SU-DHL-6 (cell line): ENCODE measurements around the gene GRN.

Experiments
- H2AFZ ChIP-seq: fragments of 200-600 bp; sonication (generic); 2 replicates; pipeline ENCODE4 v1.6.1; 2014; ENCODE audit warnings: low read depth, mild to moderate bottlenecking, moderate library complexity, mixed read lengths, antibody characterized with exemption, low read length; ENCODE audit not compliant: severe bottlenecking
- H3F3A ChIP-seq: fragments of 200-600 bp; shearing (Covaris generic); 2 replicates; pipeline ENCODE4 v1.6.0; 2016; ENCODE audit warnings: antibody characterized with exemption, mild to moderate bottlenecking; ENCODE audit not compliant: insufficient read depth
- H3K27ac ChIP-seq: fragments of 200-600 bp; sonication (generic); 2 replicates; pipeline ENCODE4 v1.5.1; 2016; ENCODE audit warnings: low read depth, mild to moderate bottlenecking, low read length, moderate library complexity, mixed read lengths
- H3K27me3 ChIP-seq: fragments of 200-600 bp; sonication (generic), shearing (Covaris generic); 2 replicates; pipeline ENCODE4 v1.6.0; 2014; ENCODE audit warnings: mild to moderate bottlenecking, low read length
- H3K36me3 ChIP-seq: fragments of 200-600 bp; sonication (generic); 2 replicates; pipeline ENCODE4 v1.6.1; 2014; ENCODE audit warnings: mild to moderate bottlenecking, low read length, mixed read lengths
- H3K4me2 ChIP-seq: fragments of 300-600, 200-600 bp; shearing (Covaris generic), sonication (generic); 2 replicates; pipeline ENCODE4 v1.6.0; 2014; ENCODE audit warnings: low read length, low read depth, mild to moderate bottlenecking; ENCODE audit not compliant: poor library complexity, severe bottlenecking
- H3K4me3 ChIP-seq: fragments of 200-600 bp; sonication (generic); 2 replicates; pipeline ENCODE4 v1.5.1; 2014; ENCODE audit warnings: antibody characterized with exemption, low read length, mild to moderate bottlenecking, mixed read lengths; ENCODE audit not compliant: insufficient read depth, poor library complexity, severe bottlenecking
- H3K79me2 ChIP-seq: fragments of 200-600 bp; sonication (generic); 2 replicates; pipeline ENCODE4 v1.6.1; 2014; ENCODE audit warnings: mild to moderate bottlenecking, low read length, moderate library complexity; ENCODE audit not compliant: insufficient read depth
- H3K9ac ChIP-seq: fragments of 200-600 bp; sonication (generic); 2 replicates; pipeline ENCODE4 v1.7.0; 2014; ENCODE audit warnings: mild to moderate bottlenecking, low read length
- H3K9me2 ChIP-seq: fragments of 200-600 bp; sonication (generic); replicated peaks from 2 replicates; pipeline ENCODE4 v1.6.1; 2014; ENCODE audit warnings: low read length; ENCODE audit not compliant: insufficient read depth
- H3K9me3 ChIP-seq: fragments of 200-600 bp; sonication (generic); 2 replicates; pipeline ENCODE4 v1.6.1; 2014; ENCODE audit warnings: low read length, mixed read lengths; ENCODE audit not compliant: insufficient read depth
- H4K20me1 ChIP-seq: fragments of 200-600 bp; sonication (generic); 2 replicates; pipeline ENCODE4 v1.6.1; 2014; ENCODE audit warnings: low read depth, mild to moderate bottlenecking, antibody characterized with exemption, low read length, moderate library complexity, mixed read lengths
- CTCF ChIP-seq: fragments of 200-600 bp; sonication (generic); IDR thresholded peaks from one replicate; pipeline ENCODE4 v1.5.1; 2017; ENCODE audit warnings: antibody characterized with exemption, mild to moderate bottlenecking, low read length, moderate library complexity; ENCODE audit not compliant: insufficient read depth, poor library complexity, severe bottlenecking
- EZH2phosphoT487 ChIP-seq: fragments of 200-600 bp; sonication (generic), shearing (Covaris generic); conservative IDR thresholded peaks from 2 replicates; pipeline ENCODE4 v1.6.1; 2018; ENCODE audit warnings: mild to moderate bottlenecking, antibody characterized with exemption, low read length, moderate library complexity, mixed read lengths

GRN gene

GRCh38 chr17:44355642-44356099, 10.6 kb downstream of the GRN start:
- Histone ChIP-seq H3K36me3 (no peaks in the 10 kb centered on the region), H4K20me1 (no peaks in the 10 kb centered on the region), H3K27me3 (no peaks in the 10 kb centered on the region), H3F3A (peaks cover 6% of the 10 kb centered on the region; the same call in 1 of the 2 replicates), H3K4me2 (no peak overlapping the region), H3K27ac (no peak overlapping the region), H3K9ac (no peak overlapping the region), H3K4me3 (no peak overlapping the region), H3K79me2 (no peaks in the 10 kb centered on the region; the same call in 1 of the 2 replicates), H3K9me3 (no peaks in the 10 kb centered on the region), H2AFZ (no peak overlapping the region), H3K9me2 (no peaks in the 10 kb centered on the region)
- TF ChIP-seq CTCF (no peak), EZH2phosphoT487 (no peak)

- no peak overlapping the region for H3K4me3 ChIP-seq
- H3K4me2 ChIP-seq, result no peak overlapping the region
- no peak overlapping the region for H3K9ac ChIP-seq
- no peaks in the 10 kb centered on the region for H3K9me3 ChIP-seq
- H3K79me2 ChIP-seq, result no peaks in the 10 kb centered on the region; the same call in 1 of the 2 replicates
- H3K27me3 ChIP-seq, result no peaks in the 10 kb centered on the region
- no peaks in the 10 kb centered on the region for H4K20me1 ChIP-seq
- no peaks in the 10 kb centered on the region for H3K9me2 ChIP-seq
- peaks cover 6% of the 10 kb centered on the region; the same call in 1 of the 2 replicates for H3F3A ChIP-seq
- no peak overlapping the region for H2AFZ ChIP-seq
- H3K27ac ChIP-seq, result no peak overlapping the region
- TF ChIP-seq EZH2phosphoT487 (no peak), CTCF (no peak)
- no peaks in the 10 kb centered on the region for H3K36me3 ChIP-seq
Observed at GRCh38 chr17:44356241-44356640, 11.1 kb downstream of the GRN start.

GRCh38 chr17:44358066-44358465, 13.0 kb downstream of the GRN start:
- no peaks in the 10 kb centered on the region for H3K36me3 ChIP-seq
- H3K79me2 ChIP-seq, result no peaks in the 10 kb centered on the region; the same call in 1 of the 2 replicates
- peaks cover 3% of the 10 kb centered on the region; the same call in 1 of the 2 replicates for H3F3A ChIP-seq
- no peak overlapping the region for H3K27ac ChIP-seq
- no peak overlapping the region for H3K9ac ChIP-seq
- no peak overlapping the region for H2AFZ ChIP-seq
- no peaks in the 10 kb centered on the region for H4K20me1 ChIP-seq
- no peak overlapping the region for H3K4me3 ChIP-seq
- no peaks in the 10 kb centered on the region for H3K9me3 ChIP-seq
- TF ChIP-seq CTCF (no peak), EZH2phosphoT487 (no peak)
- no peaks in the 10 kb centered on the region for H3K27me3 ChIP-seq
- H3K4me2 ChIP-seq, result no peak overlapping the region
- no peaks in the 10 kb centered on the region for H3K9me2 ChIP-seq

- Histone ChIP-seq H3K9ac (no peak overlapping the region), H3K79me2 (no peaks in the 10 kb centered on the region), H4K20me1 (no peaks in the 10 kb centered on the region), H3K27ac (no peak overlapping the region), H3F3A (no peaks in the 10 kb centered on the region), H3K9me2 (no peaks in the 10 kb centered on the region), H3K36me3 (no peaks in the 10 kb centered on the region), H3K4me3 (no peak overlapping the region), H3K4me2 (no peak overlapping the region), H2AFZ (no peak overlapping the region), H3K9me3 (no peaks in the 10 kb centered on the region), H3K27me3 (no peaks in the 10 kb centered on the region)
- TF ChIP-seq EZH2phosphoT487 (no peak), CTCF (no peak)
Observed at GRCh38 chr17:44359006-44359405, 13.9 kb downstream of the GRN start.
